ENCODE measurements around the gene C1orf226. TPM values are rescaled to one million over a fixed set of nuclear protein-coding genes. Genes with fewer than 3 reads are reported as not detected.

Gene C1orf226
- total and polyA plus RNA-seq, 4 donors: 2.1 to 7.9 (median 2.4) TPM

DNA sequence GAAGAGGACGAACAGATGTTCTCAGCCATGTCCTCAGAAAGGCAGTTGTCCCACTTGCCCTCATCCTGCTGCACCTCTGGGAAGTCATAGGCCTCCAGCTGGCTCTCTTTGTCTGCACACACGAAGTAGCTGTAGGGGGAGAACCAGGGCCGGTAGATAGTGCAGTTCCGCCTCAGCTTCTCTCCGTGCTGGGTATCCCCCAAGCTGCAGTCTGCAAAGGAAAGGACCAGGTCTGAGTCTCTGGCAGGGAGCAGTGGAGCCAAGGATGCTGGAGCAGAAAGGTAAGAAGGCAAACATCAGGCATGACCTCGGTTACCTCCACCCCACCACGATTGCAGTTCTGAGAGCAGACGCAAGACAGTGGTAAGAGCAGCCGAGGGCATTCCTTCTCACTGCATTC is 7.1 kb upstream of the C1orf226 start:
- ATAC-seq (ENCODE audit: insufficient read depth, low FRiP score) (no peak), DNase-seq (no peak)
- Histone ChIP-seq H3K9me3 (ENCODE audit: control insufficient read depth in 4 of 4, insufficient read depth in 3 of 4, low read length in 3 of 4) (no peaks in the 10 kb centered on the region), H3K9ac (ENCODE audit: insufficient read depth in 1 of 2, low read length in 2 of 2) (no peak overlapping the region), H3K4me3 (no peak overlapping the region), H3K27me3 (ENCODE audit: control insufficient read depth in 3 of 3, insufficient read depth in 3 of 3, low read length in 2 of 3) (no peaks in the 10 kb centered on the region), H3K36me3 (ENCODE audit: control insufficient read depth in 4 of 4, insufficient read depth in 4 of 4, low read length in 4 of 4) (no peaks in the 10 kb centered on the region), H3K4me1 (ENCODE audit: control insufficient read depth in 5 of 5, insufficient read depth in 5 of 5, low read length in 5 of 5) (peaks cover 0 to 2% (median 0%) of the 10 kb centered on the region in 5 donors), H3K27ac (ENCODE audit: low read depth in 1 of 2, low read length in 1 of 2) (peak overlapping the region in 1 of 2 donors; percentile 14)
- TF ChIP-seq, protein P1, sequence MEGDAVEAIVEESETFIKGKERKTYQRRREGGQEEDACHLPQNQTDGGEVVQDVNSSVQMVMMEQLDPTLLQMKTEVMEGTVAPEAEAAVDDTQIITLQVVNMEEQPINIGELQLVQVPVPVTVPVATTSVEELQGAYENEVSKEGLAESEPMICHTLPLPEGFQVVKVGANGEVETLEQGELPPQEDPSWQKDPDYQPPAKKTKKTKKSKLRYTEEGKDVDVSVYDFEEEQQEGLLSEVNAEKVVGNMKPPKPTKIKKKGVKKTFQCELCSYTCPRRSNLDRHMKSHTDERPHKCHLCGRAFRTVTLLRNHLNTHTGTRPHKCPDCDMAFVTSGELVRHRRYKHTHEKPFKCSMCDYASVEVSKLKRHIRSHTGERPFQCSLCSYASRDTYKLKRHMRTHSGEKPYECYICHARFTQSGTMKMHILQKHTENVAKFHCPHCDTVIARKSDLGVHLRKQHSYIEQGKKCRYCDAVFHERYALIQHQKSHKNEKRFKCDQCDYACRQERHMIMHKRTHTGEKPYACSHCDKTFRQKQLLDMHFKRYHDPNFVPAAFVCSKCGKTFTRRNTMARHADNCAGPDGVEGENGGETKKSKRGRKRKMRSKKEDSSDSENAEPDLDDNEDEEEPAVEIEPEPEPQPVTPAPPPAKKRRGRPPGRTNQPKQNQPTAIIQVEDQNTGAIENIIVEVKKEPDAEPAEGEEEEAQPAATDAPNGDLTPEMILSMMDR (IDR thresholded peaks at IDR 0.05; ENCODE audit: control extremely low read depth, extremely low read depth): no peak
- 90 to 93% methylated on average over 9 of the region's 9 CpGs for WGBS, 2 donors

DNA sequence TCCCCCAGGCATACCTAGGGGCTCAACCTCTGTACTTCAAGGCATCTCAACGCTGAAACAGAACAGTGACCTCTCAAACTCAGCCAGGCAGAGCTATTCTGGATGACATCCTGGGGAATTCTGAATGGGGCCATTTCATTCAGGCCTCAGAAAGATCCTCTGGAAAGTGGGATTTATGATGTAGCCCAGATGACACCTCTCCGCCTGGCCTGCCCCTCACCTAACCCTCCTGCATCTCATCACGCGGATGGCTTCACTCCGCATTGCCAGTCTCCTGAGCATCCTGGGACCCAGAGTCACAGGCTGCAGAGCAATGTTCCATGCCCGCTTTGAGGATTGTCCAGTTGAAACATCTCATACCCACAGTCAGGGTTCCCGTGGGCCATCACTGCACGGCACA is 6.1 kb upstream of the C1orf226 start:
- DNase-seq: no peak
- Histone ChIP-seq H3K9me3 (ENCODE audit: control insufficient read depth in 4 of 4, insufficient read depth in 3 of 4, low read length in 3 of 4) (no peaks in the 10 kb centered on the region), H3K27me3 (ENCODE audit: control insufficient read depth in 3 of 3, insufficient read depth in 3 of 3, low read length in 2 of 3) (no peaks in the 10 kb centered on the region), H3K4me3 (no peak overlapping the region), H3K36me3 (ENCODE audit: control insufficient read depth in 4 of 4, insufficient read depth in 4 of 4, low read length in 4 of 4) (no peaks in the 10 kb centered on the region), H3K4me1 (ENCODE audit: control insufficient read depth in 5 of 5, insufficient read depth in 5 of 5, low read length in 5 of 5) (peaks cover 0 to 2% (median 0%) of the 10 kb centered on the region in 5 donors), H3K27ac (ENCODE audit: low read depth in 1 of 2, low read length in 1 of 2) (no peak overlapping the region), H3K9ac (ENCODE audit: insufficient read depth in 1 of 2, low read length in 2 of 2) (no peak overlapping the region)
- no peak for ATAC-seq (ENCODE audit: insufficient read depth, low FRiP score)
- TF ChIP-seq, protein P1 (IDR thresholded peaks at IDR 0.05; ENCODE audit: control extremely low read depth, extremely low read depth): no peak
- WGBS, 2 donors: 83 to 90% methylated on average over 8 of the region's 8 CpGs

DNA sequence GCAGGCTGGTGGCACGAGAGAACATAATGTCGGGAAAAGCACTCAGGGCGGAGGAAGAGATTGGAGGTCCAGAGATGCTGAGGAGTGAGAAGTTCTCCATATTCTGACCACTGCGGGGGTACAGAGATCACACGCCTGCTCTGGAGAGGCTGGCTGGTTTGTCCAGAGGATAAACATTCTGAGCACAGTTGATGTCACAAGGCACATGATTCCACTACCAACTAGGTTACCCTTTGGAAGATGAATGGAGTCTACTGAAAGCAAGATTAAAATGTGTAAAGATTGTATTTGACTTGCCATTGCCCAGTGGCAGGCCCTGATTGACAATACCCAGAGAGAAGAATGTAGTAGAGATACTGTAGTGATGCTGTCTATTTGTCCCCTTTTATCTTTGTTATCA is 4.8 kb upstream of the C1orf226 start, which contains the start of gene SPATA46:
Gene SPATA46, minus strand, starts transcription at position 164 of the 400 bp plus-strand sequence. Its CDS starts 64 bp downstream, at position 100.
- ATAC-seq (ENCODE audit: insufficient read depth, low FRiP score) (no peak), DNase-seq (no peak)
- Histone ChIP-seq H3K9me3 (ENCODE audit: control insufficient read depth in 4 of 4, insufficient read depth in 3 of 4, low read length in 3 of 4) (no peaks in the 10 kb centered on the region), H3K27me3 (ENCODE audit: control insufficient read depth in 3 of 3, insufficient read depth in 3 of 3, low read length in 2 of 3) (no peaks in the 10 kb centered on the region), H3K4me3 (no peak within 1 kb of the TSS), H3K36me3 (ENCODE audit: control insufficient read depth in 4 of 4, insufficient read depth in 4 of 4, low read length in 4 of 4) (no peaks in the 10 kb centered on the region), H3K4me1 (ENCODE audit: control insufficient read depth in 5 of 5, insufficient read depth in 5 of 5, low read length in 5 of 5) (peaks cover 0 to 2% (median 0%) of the 10 kb centered on the region in 5 donors), H3K9ac (ENCODE audit: insufficient read depth in 1 of 2, low read length in 2 of 2) (no peak within 1 kb of the TSS), H3K27ac (ENCODE audit: low read depth in 1 of 2, low read length in 1 of 2) (no peak within 1 kb of the TSS)
- TF ChIP-seq, protein P1 (IDR thresholded peaks at IDR 0.05; ENCODE audit: control extremely low read depth, extremely low read depth): no peak
- WGBS, 2 donors: 95 to 97% methylated on average over 5 of the region's 5 CpGs

All from lung (tissue), 12 donors.